HL-60 (cell line): ENCODE data around the gene NUBPL.

Experiments used
- DNase-seq, 2 experiments: peaks; one replicate each; pipeline ENCODE4 v3.0.0-alpha.2; 2010 to 2020; ENCODE audit warnings: low read depth in 1 of 2, low spot score in 1 of 2
- H3K27ac ChIP-seq: fragments of 250-450 bp; sonication (Bioruptor Pico); replicated peaks from 2 replicates; pipeline ENCODE4 v1.5.1; 2020; ENCODE audit warnings: mild to moderate bottlenecking, moderate library complexity
- H3K27me3 ChIP-seq: fragments of 250-450 bp; sonication (Bioruptor Pico); 2 replicates; pipeline ENCODE4 v1.5.1; 2021; ENCODE audit warnings: mild to moderate bottlenecking, moderate library complexity; ENCODE audit not compliant: insufficient read depth, poor library complexity, severe bottlenecking
- H3K4me3 ChIP-seq: replicated peaks from 2 replicates; pipeline ENCODE4 v1.5.1; 2011; ENCODE audit warnings: mild to moderate bottlenecking, control low read depth, low read length; ENCODE audit not compliant: insufficient read depth
- CTCF ChIP-seq: IDR thresholded peaks from one replicate; pipeline ENCODE4 v1.5.1; 2011; ENCODE audit warnings: low read length, control low read depth, inconsistent platforms; ENCODE audit not compliant: insufficient read depth
- GABPA ChIP-seq: IDR thresholded peaks from 2 replicates; pipeline ENCODE4 v1.6.1; 2012; ENCODE audit warnings: low read depth
- POLR2AphosphoS5 ChIP-seq: IDR thresholded peaks from 2 replicates; pipeline ENCODE4 v1.6.1; 2012; ENCODE audit warnings: low read depth
- REST ChIP-seq: IDR thresholded peaks from 2 replicates; pipeline ENCODE4 v1.6.1; 2012; ENCODE audit warnings: low read depth; ENCODE audit not compliant: insufficient replicate concordance
- SPI1 ChIP-seq: IDR thresholded peaks from 2 replicates; pipeline ENCODE4 v1.6.1; 2012; ENCODE audit warnings: low read depth, mild to moderate bottlenecking, borderline replicate concordance

NUBPL gene

GRCh38 chr14:31726337-31726736, 165.1 kb downstream of the NUBPL start:
- Histone ChIP-seq H3K27me3 (no peaks in the 10 kb centered on the region), H3K27ac (no peak overlapping the region), H3K4me3 (no peak overlapping the region)
- no peak for TF ChIP-seq CTCF
- TF ChIP-seq SPI1 = no peak
- DNase-seq = no peak

DNA sequence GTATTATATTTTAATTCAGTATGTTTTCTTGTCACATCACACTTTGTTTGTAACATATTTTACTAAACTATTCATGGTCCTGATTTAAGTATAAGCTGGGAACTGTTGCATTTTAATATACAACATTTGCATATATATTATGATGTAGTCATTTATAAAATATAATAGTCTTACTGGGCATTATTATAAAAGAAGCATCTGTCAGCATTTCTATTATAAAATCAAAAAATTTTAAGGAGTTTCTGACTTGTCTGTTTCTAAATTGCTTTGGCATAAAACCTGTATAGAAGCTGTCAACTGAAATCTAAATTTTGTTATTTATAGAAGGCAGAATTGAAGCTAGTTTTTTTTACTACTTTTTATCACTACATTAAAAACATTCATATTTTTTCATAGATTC, 166.6 kb downstream of the NUBPL start:
- TF ChIP-seq CTCF = no peak
- TF ChIP-seq GABPA = no peak
- no peak for TF ChIP-seq POLR2AphosphoS5
- Histone ChIP-seq H3K27me3 (no peaks in the 10 kb centered on the region), H3K4me3 (no peak overlapping the region), H3K27ac (no peak overlapping the region)
- no peak for DNase-seq

DNA sequence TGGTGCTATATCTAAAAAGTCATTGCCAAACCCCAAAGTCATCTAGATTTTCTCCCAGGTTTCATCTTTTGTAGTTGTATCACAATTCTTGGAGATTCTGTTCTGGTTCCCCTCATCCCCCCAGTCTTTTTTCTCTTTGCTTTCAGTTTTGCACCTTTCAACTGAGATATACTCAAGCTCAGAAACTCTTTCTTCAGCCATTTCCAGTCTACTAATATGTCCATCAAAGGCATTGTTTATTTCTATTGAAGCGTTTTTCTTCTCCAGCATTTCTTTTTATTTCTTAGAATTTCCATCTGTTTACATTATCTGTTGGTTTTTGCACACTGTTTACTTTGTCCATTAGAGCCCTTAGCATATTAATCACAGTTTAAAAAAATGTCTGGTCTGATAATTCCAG, 179.5 kb downstream of the NUBPL start:
- Histone ChIP-seq H3K4me3 (no peak overlapping the region), H3K27ac (no peak overlapping the region), H3K27me3 (no peaks in the 10 kb centered on the region)
- TF ChIP-seq GABPA (no peak), SPI1 (no peak), REST (no peak), CTCF (no peak), POLR2AphosphoS5 (no peak)
- DNase-seq = no peak

DNA sequence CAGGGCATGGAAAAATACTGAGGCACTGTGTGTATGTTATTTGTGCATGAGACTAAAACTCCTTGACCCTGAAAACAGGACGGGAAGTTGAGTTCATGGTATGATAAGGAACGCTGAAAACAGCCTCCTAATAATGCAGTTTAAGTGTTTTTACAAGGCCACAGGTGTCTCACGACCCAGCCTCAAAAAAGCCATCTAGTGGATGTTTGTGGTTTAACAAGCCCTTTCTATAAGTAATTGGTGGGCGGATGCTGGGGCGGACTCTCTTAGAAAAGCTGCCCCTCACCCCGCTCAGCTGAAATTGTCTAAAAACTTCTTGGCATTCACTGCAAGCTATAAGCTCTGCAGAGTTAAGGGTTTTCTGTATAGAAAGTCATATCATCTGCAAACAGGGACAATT, 184.5 kb downstream of the NUBPL start:
- Histone ChIP-seq H3K27me3 (no peaks in the 10 kb centered on the region), H3K27ac (no peak overlapping the region), H3K4me3 (no peak overlapping the region)
- TF ChIP-seq GABPA (no peak), POLR2AphosphoS5 (no peak), SPI1 (no peak), CTCF (no peak), REST (no peak)
- DNase-seq = no peak
